GM21825 (cell line): ENCODE results near the gene MTMR2.

Source experiments
- ATAC-seq: cut with Tn5 transposase; IDR thresholded peaks from one replicate; pipeline ENCODE4 v1.9.1; 2021; ENCODE audit warnings: mild to moderate bottlenecking, moderate library complexity; ENCODE audit not compliant: unreplicated experiment

Gene MTMR2

GRCh38 chr11:95918720-95919119 is 5.2 kb downstream of the MTMR2 start:
- no peak for ATAC-seq

GRCh38 chr11:95918056-95918455 is 5.9 kb downstream of the MTMR2 start:
- ATAC-seq = no peak

GRCh38 chr11:95917193-95918036 is 6.5 kb downstream of the MTMR2 start:
- ATAC-seq = no peak

GRCh38 chr11:95916049-95916448 is 7.9 kb downstream of the MTMR2 start:
- ATAC-seq = no peak

- ATAC-seq = no peak
Measured at GRCh38 chr11:95915051-95915450, 8.9 kb downstream of the MTMR2 start.

- ATAC-seq = no peak
Measured at GRCh38 chr11:95913830-95914615, 9.9 kb downstream of the MTMR2 start.

- no peak for ATAC-seq
Measured at GRCh38 chr11:95912902-95913560, 10.9 kb downstream of the MTMR2 start.

- ATAC-seq = no peak
Measured at GRCh38 chr11:95911369-95911759, 12.5 kb downstream of the MTMR2 start.

- ATAC-seq = no peak
Measured at GRCh38 chr11:95910638-95911368, 13.1 kb downstream of the MTMR2 start.

GRCh38 chr11:95908826-95909225 is 15.1 kb downstream of the MTMR2 start:
- ATAC-seq = no peak

- ATAC-seq = no peak
Measured at GRCh38 chr11:95907476-95907875, 16.4 kb downstream of the MTMR2 start.

- ATAC-seq = no peak
Measured at GRCh38 chr11:95904009-95904650, 19.8 kb downstream of the MTMR2 start.

GRCh38 chr11:95898782-95899181 is 25.1 kb downstream of the MTMR2 start:
- ATAC-seq = no peak

- no peak for ATAC-seq
Measured at GRCh38 chr11:95897731-95898130, 26.2 kb downstream of the MTMR2 start.

- ATAC-seq = no peak
Measured at GRCh38 chr11:95895815-95896214, 28.1 kb downstream of the MTMR2 start.

- ATAC-seq = no peak
Measured at GRCh38 chr11:95892892-95893570, 30.9 kb downstream of the MTMR2 start.

GRCh38 chr11:95892492-95892891 is 31.4 kb downstream of the MTMR2 start:
- ATAC-seq = no peak

- ATAC-seq = no peak
Measured at GRCh38 chr11:95891423-95892170, 32.3 kb downstream of the MTMR2 start.

- ATAC-seq = no peak
Measured at GRCh38 chr11:95888852-95889251, 35.1 kb downstream of the MTMR2 start.
